ENCODE measurements around the gene CTU1.

CTU1 gene

GRCh38 chr19:51097166-51097738, 11.0 kb downstream of the CTU1 start:
- peak; percentile 89 for DNase-seq (ENCODE audit: low spot score)
- TF ChIP-seq, protein P1, sequence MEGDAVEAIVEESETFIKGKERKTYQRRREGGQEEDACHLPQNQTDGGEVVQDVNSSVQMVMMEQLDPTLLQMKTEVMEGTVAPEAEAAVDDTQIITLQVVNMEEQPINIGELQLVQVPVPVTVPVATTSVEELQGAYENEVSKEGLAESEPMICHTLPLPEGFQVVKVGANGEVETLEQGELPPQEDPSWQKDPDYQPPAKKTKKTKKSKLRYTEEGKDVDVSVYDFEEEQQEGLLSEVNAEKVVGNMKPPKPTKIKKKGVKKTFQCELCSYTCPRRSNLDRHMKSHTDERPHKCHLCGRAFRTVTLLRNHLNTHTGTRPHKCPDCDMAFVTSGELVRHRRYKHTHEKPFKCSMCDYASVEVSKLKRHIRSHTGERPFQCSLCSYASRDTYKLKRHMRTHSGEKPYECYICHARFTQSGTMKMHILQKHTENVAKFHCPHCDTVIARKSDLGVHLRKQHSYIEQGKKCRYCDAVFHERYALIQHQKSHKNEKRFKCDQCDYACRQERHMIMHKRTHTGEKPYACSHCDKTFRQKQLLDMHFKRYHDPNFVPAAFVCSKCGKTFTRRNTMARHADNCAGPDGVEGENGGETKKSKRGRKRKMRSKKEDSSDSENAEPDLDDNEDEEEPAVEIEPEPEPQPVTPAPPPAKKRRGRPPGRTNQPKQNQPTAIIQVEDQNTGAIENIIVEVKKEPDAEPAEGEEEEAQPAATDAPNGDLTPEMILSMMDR (IDR thresholded peaks at IDR 0.05; ENCODE audit: extremely low read depth, missing control alignments), result peak; percentile 67

GRCh38 chr19:51096473-51097165, 11.6 kb downstream of the CTU1 start:
- DNase-seq (ENCODE audit: low spot score), result no peak
- TF ChIP-seq, protein P1 (IDR thresholded peaks at IDR 0.05; ENCODE audit: extremely low read depth, missing control alignments), result no peak

- peak; percentile 74 for DNase-seq (ENCODE audit: low spot score)
- TF ChIP-seq, protein P1 (IDR thresholded peaks at IDR 0.05; ENCODE audit: extremely low read depth, missing control alignments), result peak; percentile 31
Observed at GRCh38 chr19:51094696-51095279, 13.4 kb downstream of the CTU1 start.

DNA sequence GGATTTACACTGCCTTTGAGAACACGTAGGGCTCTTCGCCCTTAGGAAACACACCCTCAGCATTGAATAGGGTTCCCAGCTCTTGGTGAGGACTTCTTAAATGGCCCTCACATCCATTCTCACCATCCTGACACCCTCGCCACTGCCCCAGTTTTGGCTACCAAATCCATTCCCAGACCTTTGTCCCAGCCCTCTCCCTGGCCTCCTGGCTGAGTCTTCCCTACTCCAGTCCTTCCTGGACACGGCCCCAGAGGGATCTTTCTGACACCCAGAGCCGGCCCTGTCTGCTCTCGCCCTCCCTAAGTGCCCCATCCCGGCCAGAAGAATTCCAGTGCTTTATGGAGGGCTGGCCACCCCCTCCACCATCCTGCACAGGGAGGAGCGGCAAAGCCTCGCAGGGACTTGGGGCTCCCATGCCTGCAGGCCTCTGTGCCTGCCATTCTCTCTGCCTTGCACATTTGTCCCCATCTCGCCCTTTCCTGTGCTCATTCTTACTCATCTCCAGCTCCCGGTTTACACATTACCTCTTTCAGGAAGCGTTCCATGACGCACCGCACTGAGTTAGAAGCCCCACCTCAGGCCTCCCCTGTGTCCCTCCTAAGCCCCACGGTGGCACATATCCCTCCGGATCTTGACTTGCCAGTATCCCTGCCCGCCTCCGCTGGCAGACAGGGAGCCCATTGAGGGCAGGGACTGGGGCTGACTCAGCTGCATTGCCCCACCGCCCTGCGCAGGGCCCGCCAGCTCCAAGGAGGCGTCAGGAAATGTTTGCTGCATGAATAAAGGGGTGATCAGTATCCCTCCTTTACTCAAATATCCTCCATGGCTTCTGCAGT, 14.5 kb downstream of the CTU1 start:
- TF ChIP-seq, protein P1 (IDR thresholded peaks at IDR 0.05; ENCODE audit: extremely low read depth, missing control alignments), result no peak
- DNase-seq (ENCODE audit: low spot score), result no peak

DNA sequence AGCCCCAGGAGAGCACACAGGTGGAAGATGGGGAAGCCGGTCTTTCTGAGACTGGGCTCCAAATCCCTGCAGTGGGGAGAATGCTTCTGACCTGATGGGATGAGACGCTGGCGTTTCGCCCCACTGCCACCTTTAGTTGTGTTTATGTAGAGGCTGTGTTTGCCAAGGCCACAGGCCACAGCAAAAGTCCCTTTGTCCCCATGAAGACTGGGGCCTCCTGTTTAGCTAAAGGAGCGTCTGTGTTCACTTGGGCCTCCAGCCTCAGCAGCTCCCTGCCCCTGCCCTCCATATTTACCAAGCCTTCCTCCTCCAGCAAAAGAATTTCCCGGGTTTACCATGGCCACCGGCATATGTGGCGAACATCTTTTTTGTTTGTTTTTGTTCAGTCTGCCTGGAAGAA, 15.1 kb downstream of the CTU1 start:
- DNase-seq (ENCODE audit: low spot score), result no peak
- TF ChIP-seq, protein P1 (IDR thresholded peaks at IDR 0.05; ENCODE audit: extremely low read depth, missing control alignments), result no peak

DNA sequence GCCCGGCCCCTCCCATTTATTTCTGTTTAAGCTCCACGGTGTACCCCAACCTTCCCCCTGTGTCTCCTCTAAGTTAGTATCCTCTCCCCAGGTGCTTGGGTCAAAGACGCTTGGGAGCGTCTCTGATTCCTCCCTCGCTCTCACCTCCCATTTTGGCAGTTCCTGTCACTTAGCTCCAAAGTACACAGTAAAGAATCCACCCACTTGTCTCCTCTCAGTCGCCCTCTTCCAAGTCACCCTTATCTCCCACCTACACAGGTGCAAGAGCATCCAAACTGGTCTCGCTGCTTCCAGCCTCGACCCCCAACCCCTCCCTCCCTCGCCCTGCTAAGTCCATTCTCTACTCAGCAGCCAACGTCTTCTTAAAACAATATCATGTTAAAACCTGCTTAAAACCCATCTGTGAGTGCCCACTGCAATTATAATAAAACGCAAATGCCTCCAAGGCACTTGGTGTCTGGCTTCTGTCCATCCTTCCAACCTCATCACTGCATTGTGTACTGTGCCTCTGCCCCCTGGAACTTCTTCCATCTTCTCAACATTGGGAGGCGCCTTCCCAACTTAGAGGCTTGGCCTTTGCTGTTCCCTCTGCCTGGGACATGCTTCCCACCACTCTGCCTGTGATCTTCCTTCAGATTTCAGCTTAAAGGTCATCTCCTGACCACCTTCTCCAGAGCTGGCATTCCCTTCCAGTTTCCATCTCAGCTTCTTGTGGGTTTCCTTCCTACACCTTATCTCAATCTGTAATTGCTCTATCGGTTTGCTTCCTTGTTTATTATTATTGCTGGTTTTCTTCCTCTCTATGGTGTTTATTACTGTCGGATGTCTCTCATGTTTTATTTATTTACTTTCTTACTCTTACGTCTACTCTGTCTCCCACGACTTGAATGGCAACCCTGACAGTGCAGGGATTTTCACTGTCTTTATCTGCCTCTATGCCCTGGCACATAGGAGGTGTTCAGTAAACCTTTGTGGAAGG, 16.0 kb downstream of the CTU1 start:
- TF ChIP-seq, protein P1 (IDR thresholded peaks at IDR 0.05; ENCODE audit: extremely low read depth, missing control alignments), result no peak
- DNase-seq (ENCODE audit: low spot score), result no peak
